Keratinocyte (primary cell): ENCODE results near the gene TRNAU1AP. TPM values are rescaled to one million over a fixed set of nuclear protein-coding genes. Genes with fewer than 3 reads are reported as not detected.
A peak's percentile ranks its signal among the peaks of the same experiment; 100 is the strongest.
"Not testable (repeated sequence)": the region's sequence is repeated elsewhere in the genome, so short reads cannot be mapped to it uniquely, and the experiment has no call there.

Experiments used
- DNase-seq: peaks from one replicate; pipeline ENCODE4 v3.0.0-alpha.2; 2011; ENCODE audit warnings: low read depth, missing footprints, low spot score
- FAIRE-seq: peaks from 2 replicates; lab custom pipeline; 2011; peaks lifted over from hg19 to GRCh38; lab: Jason Lieb, UNC
- H2AFZ ChIP-seq: 2 replicates; pipeline ENCODE4 v1.6.0; 2012; ENCODE audit warnings: low read length, control low read depth, inconsistent platforms; ENCODE audit not compliant: control insufficient read depth
- H3K27ac ChIP-seq: 2 replicates; pipeline ENCODE4 v1.5.1; 2011; ENCODE audit warnings: low read length; ENCODE audit not compliant: control insufficient read depth, insufficient read depth
- H3K27me3 ChIP-seq: 3 replicates; pipeline ENCODE4 v1.6.0; 2011; ENCODE audit warnings: low read length; ENCODE audit not compliant: control insufficient read depth, insufficient read depth; ENCODE audit errors: extremely low read depth
- H3K36me3 ChIP-seq, 2 experiments: 2 replicates in 1 of 2; 3 replicates in 1 of 2; pipeline ENCODE4 v1.5.1; 2011; ENCODE audit warnings: low read length in 2 of 2, mild to moderate bottlenecking in 1 of 2; ENCODE audit not compliant: control insufficient read depth in 2 of 2, insufficient read depth in 2 of 2; ENCODE audit errors: extremely low read depth in 1 of 2
- H3K4me1 ChIP-seq: 3 replicates; pipeline ENCODE4 v1.5.1; 2011; ENCODE audit warnings: low read length; ENCODE audit not compliant: control insufficient read depth, insufficient read depth; ENCODE audit errors: extremely low read depth
- H3K4me2 ChIP-seq: 3 replicates; pipeline ENCODE4 v1.6.0; 2011; ENCODE audit warnings: low read depth, low read length; ENCODE audit not compliant: control insufficient read depth, insufficient read depth; ENCODE audit errors: extremely low read depth
- H3K4me3 ChIP-seq, 3 experiments: fragments of 200-600 bp in 1 of 3; sonication (generic) in 1 of 3; 2 replicates in 2 of 3; 3 replicates in 1 of 3; pipeline ENCODE4 v1.5.1; 2011 to 2016; ENCODE audit warnings: low read length in 3 of 3, mild to moderate bottlenecking in 3 of 3, control low read depth in 2 of 3, inconsistent platforms in 1 of 3, low read depth in 1 of 3, mixed read lengths in 1 of 3, mixed run types in 1 of 3, moderate library complexity in 1 of 3; ENCODE audit not compliant: control insufficient read depth in 2 of 3, insufficient read depth in 2 of 3; ENCODE audit errors: extremely low read depth in 1 of 3
- H3K79me2 ChIP-seq: 2 replicates; pipeline ENCODE4 v1.6.0; 2012; ENCODE audit warnings: low read length; ENCODE audit not compliant: control insufficient read depth, insufficient read depth
- H3K9ac ChIP-seq: 3 replicates; pipeline ENCODE4 v1.6.0; 2011; ENCODE audit warnings: low read length; ENCODE audit not compliant: control insufficient read depth, insufficient read depth; ENCODE audit errors: extremely low read depth
- H3K9me1 ChIP-seq: 3 replicates; pipeline ENCODE4 v1.6.0; 2011; ENCODE audit warnings: low read length; ENCODE audit not compliant: control insufficient read depth, insufficient read depth; ENCODE audit errors: extremely low read depth
- H3K9me3 ChIP-seq: 2 replicates; pipeline ENCODE4 v1.5.1; 2012; ENCODE audit warnings: low read depth, low read length; ENCODE audit not compliant: control insufficient read depth
- H4K20me1 ChIP-seq: 3 replicates; pipeline ENCODE4 v1.6.0; 2011; ENCODE audit warnings: low read length; ENCODE audit not compliant: control insufficient read depth, insufficient read depth; ENCODE audit errors: extremely low read depth
- CTCF ChIP-seq, 3 experiments: IDR thresholded peaks in 1 of 3; conservative IDR thresholded peaks in 1 of 3; optimal IDR thresholded peaks in 1 of 3; 2 replicates in 2 of 3; 3 replicates in 1 of 3; pipeline versions ENCODE3 to v1.5.1; 2011; ENCODE audit warnings: low read length in 3 of 3, mild to moderate bottlenecking in 3 of 3, moderate library complexity in 2 of 3, control low read depth in 1 of 3, inconsistent platforms in 1 of 3; ENCODE audit not compliant: insufficient read depth in 2 of 3; ENCODE audit errors: extremely low read depth in 1 of 3
- EZH2 ChIP-seq: IDR thresholded peaks from one replicate; pipeline ENCODE4 v1.6.1; 2012; ENCODE audit warnings: inconsistent platforms, mild to moderate bottlenecking, low read length, moderate library complexity
- dilution Hi-C: fragments of 300-500 bp; cut with MboI; formaldehyde crosslinking; loops from one replicate; pipeline ENCODE4 v1.7.0; 2020; ENCODE audit warnings: low sequenced_read_pairs; ENCODE audit not compliant: extremely low pct_ligation_motif_present
- polyA plus RNA-seq, 5 experiments: library from polyadenylated mRNA; depleted of rRNA in 3 of 5; stranded (reverse) in 3 of 5; stranded (forward) in 1 of 5; unstranded in 1 of 5; fragments of >200 nt; gene quantifications; 1 replicate in 1 of 5; 2 replicates in 3 of 5; 3 replicates in 1 of 5; pipeline versions ENCODE4 v1.2.1 to v1.2.3, GENCODE V29; 2011 to 2012; ENCODE audit warnings: missing spikeins in 2 of 5, low read depth in 1 of 5, low replicate concordance in 1 of 5

The TRNAU1AP gene
- polyA plus RNA-seq, 1 donor (not counting 4 experiments of a cell fraction or from before 2014, with no cell fraction given), result 43.5 TPM

- Histone ChIP-seq H3K4me3 (no peak overlapping the region), H3K9ac (no peak overlapping the region), H3K27ac (no peak overlapping the region), H3K4me2 (no peak overlapping the region), H3K9me1 (no peaks in the 10 kb centered on the region), H4K20me1 (no peaks in the 10 kb centered on the region), H3K9me3 (no peaks in the 10 kb centered on the region), H3K36me3 (peaks cover 16 to 27% of the 10 kb centered on the region in 2 experiments), H2AFZ (no peak overlapping the region), H3K4me1 (no peaks in the 10 kb centered on the region), H3K27me3 (no peaks in the 10 kb centered on the region), H3K79me2 (no peaks in the 10 kb centered on the region)
- FAIRE-seq (no peak), DNase-seq (no peak)
- TF ChIP-seq CTCF (optimal IDR thresholded peaks at IDR 0.05 in 1 of 3, IDR thresholded peaks at IDR 0.05 in 1 of 3, conservative IDR thresholded peaks at IDR 0.05 in 1 of 3; ENCODE audit: extremely low read depth in 1 of 3, insufficient read depth in 2 of 3, low read length in 3 of 3), result peak in 2 of 3 experiments; percentile 16 to 20
- TF ChIP-seq EZH2, result no peak
- dilution Hi-C loops, result no loop called here
These were observed 12.2 kb upstream of the TRNAU1AP start for GRCh38 chr1:28540651-28541050.

DNA sequence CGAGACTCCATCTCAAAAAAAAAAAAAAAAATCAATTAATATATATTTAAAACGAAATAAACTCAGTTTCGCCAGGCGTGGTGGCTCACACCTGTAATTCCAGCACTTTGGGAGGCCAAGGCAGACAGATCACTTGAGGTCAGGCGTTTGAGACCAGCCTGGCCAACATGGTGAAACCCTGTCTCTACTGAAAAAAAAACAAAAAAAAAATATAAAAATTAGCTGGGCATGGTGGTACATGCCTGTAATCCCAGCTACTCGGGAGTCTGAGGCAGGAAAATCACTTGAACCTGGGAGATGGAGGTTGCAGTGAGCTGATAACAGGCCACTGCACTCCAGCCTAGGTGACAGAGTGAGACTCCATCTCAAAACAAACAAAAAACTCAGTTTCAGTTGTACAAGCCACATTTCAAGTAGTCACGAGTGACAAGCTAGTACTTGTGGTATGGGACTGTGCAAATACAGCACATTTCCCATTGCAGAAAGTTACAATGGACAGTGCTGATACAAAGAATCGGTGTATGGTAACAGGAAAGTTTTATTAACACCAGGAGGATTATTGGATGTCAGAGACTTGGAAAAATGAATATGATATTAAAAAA lies 11.4 kb upstream of the TRNAU1AP start:
- H3K27ac ChIP-seq, H3K4me3 ChIP-seq, dilution Hi-C loops: not testable (repeated sequence)

DNA sequence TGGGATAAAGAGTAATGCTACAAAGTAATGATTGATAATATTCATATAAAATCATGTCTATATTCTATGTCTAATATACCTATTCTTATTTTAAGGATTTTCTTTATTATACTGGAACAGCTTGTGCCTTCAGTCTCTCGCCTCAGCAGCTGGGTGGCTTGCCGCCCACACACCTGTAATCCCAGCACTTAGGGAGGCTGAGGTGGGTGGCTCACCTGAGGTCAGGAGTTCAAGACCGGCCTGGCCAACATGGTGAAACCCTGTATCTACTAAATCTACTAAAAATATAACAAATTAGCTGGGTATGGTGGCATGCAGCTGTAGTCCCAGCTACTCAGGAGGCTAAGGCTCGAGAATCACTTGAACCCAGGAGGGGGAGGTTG lies 7.6 kb upstream of the TRNAU1AP start:
- H3K9ac ChIP-seq, result no peak overlapping the region
- H3K27me3 ChIP-seq, result no peaks in the 10 kb centered on the region
- no peak overlapping the region for H3K4me2 ChIP-seq
- H3K9me1 ChIP-seq, result no peaks in the 10 kb centered on the region
- H3K79me2 ChIP-seq, result no peaks in the 10 kb centered on the region
- no peak overlapping the region for H3K27ac ChIP-seq
- FAIRE-seq (no peak), DNase-seq (no peak)
- dilution Hi-C loops, result no loop called here
- H3K4me3 ChIP-seq, result no peak overlapping the region
- TF ChIP-seq EZH2 (no peak), CTCF (optimal IDR thresholded peaks at IDR 0.05 in 1 of 3, IDR thresholded peaks at IDR 0.05 in 1 of 3, conservative IDR thresholded peaks at IDR 0.05 in 1 of 3; ENCODE audit: extremely low read depth in 1 of 3, insufficient read depth in 2 of 3, low read length in 3 of 3) (no peak)
- no peaks in the 10 kb centered on the region for H3K36me3 ChIP-seq
- H2AFZ ChIP-seq, result no peak overlapping the region
- H3K9me3 ChIP-seq, result no peaks in the 10 kb centered on the region
- no peaks in the 10 kb centered on the region for H4K20me1 ChIP-seq
- no peaks in the 10 kb centered on the region for H3K4me1 ChIP-seq

More for the DNA sequence above, 11.4 kb upstream of the TRNAU1AP start:
- not testable (repeated sequence) for FAIRE-seq, H3K27me3 ChIP-seq, H3K4me2 ChIP-seq, H3K79me2 ChIP-seq, H2AFZ ChIP-seq, H3K9ac ChIP-seq, H3K9me1 ChIP-seq, H4K20me1 ChIP-seq, H3K4me1 ChIP-seq, H3K9me3 ChIP-seq, DNase-seq
- H3K36me3 ChIP-seq, result peaks cover 8 to 18% of the 10 kb centered on the region in 2 experiments
